HEK293 (cell line): Measurements from ENCODE around the gene TCN1.

Source experiments
- BCL6B ChIP-seq: fragments of 450-650 bp; formaldehyde crosslinking; IDR thresholded peaks from 2 replicates; pipeline ENCODE4 v1.5.1; 2017; ENCODE audit warnings: missing biosample characterization, missing genetic modification characterization
- CTCF ChIP-seq: fragments of 450-650 bp; formaldehyde crosslinking; IDR thresholded peaks from 2 replicates; pipeline ENCODE4 v1.5.1; 2016; ENCODE audit warnings: missing biosample characterization, missing genetic modification characterization
- GLIS1 ChIP-seq: fragments of 450-650 bp; formaldehyde crosslinking; IDR thresholded peaks from 2 replicates; pipeline ENCODE4 v1.5.1; 2016; ENCODE audit warnings: missing biosample characterization, missing genetic modification characterization
- HOXC10 ChIP-seq: sonication (generic); formaldehyde crosslinking; IDR thresholded peaks from 2 replicates; pipeline ENCODE4 v1.8.1; 2023; ENCODE audit warnings: mild to moderate bottlenecking, missing genetic modification reagents
- PRDM10 ChIP-seq: fragments of 450-650 bp; formaldehyde crosslinking; IDR thresholded peaks from 2 replicates; pipeline ENCODE4 v1.5.1; 2016; ENCODE audit warnings: missing biosample characterization, missing genetic modification characterization
- SP3 ChIP-seq: fragments of 450-650 bp; formaldehyde crosslinking; IDR thresholded peaks from 2 replicates; pipeline ENCODE4 v1.5.1; 2016; ENCODE audit warnings: missing biosample characterization, missing genetic modification characterization
- ZNF274 ChIP-seq, 2 experiments: fragments of 200-500 bp in 1 of 2; fragments of 450-650 bp in 1 of 2; sonication (Bioruptor generic) in 1 of 2; formaldehyde crosslinking in 1 of 2; IDR thresholded peaks; 2 replicates each; pipeline versions ENCODE4 v1.5.1 to v1.6.1; 2014 to 2016; ENCODE audit warnings: borderline replicate concordance in 1 of 2, inconsistent platforms in 1 of 2, low read length in 1 of 2, missing biosample characterization in 1 of 2, missing genetic modification characterization in 1 of 2
- ZNF350 ChIP-seq: fragments of 450-650 bp; formaldehyde crosslinking; IDR thresholded peaks from 2 replicates; pipeline ENCODE4 v1.5.0; 2017; ENCODE audit warnings: missing biosample characterization, mild to moderate bottlenecking, missing genetic modification characterization
- ZNF629 ChIP-seq: fragments of 450-650 bp; formaldehyde crosslinking; IDR thresholded peaks from 2 replicates; pipeline ENCODE4 v1.5.1; 2017; ENCODE audit warnings: missing biosample characterization, missing genetic modification characterization
- ZNF677 ChIP-seq: fragments of 450-650 bp; IDR thresholded peaks from 2 replicates; pipeline ENCODE4 v1.5.0; 2018; ENCODE audit warnings: missing biosample characterization, mild to moderate bottlenecking, missing genetic modification characterization, moderate library complexity
- ZNF76 ChIP-seq: fragments of 450-650 bp; formaldehyde crosslinking; IDR thresholded peaks from 2 replicates; pipeline ENCODE4; 2016; ENCODE audit warnings: low read depth, missing biosample characterization, missing genetic modification characterization, borderline replicate concordance
- TF ChIP-seq, protein P1 (sequence below): sonication (generic); formaldehyde crosslinking; IDR thresholded peaks from 2 replicates; pipeline ENCODE4 v1.8.1; 2022; ENCODE audit warnings: mild to moderate bottlenecking, moderate library complexity, missing genetic modification reagents
- TF ChIP-seq, protein P2 (sequence below): fragments of 450-650 bp; formaldehyde crosslinking; optimal IDR thresholded peaks from 2 replicates; pipeline ENCODE3; 2016; ENCODE audit warnings: missing biosample characterization, mild to moderate bottlenecking, missing genetic modification characterization
- TF ChIP-seq, protein P3 (sequence below): fragments of 450-650 bp; formaldehyde crosslinking; IDR thresholded peaks from 2 replicates; pipeline ENCODE4 v1.5.1; 2016; ENCODE audit warnings: missing biosample characterization, missing genetic modification characterization, borderline replicate concordance

- TF ChIP-seq, protein P1, sequence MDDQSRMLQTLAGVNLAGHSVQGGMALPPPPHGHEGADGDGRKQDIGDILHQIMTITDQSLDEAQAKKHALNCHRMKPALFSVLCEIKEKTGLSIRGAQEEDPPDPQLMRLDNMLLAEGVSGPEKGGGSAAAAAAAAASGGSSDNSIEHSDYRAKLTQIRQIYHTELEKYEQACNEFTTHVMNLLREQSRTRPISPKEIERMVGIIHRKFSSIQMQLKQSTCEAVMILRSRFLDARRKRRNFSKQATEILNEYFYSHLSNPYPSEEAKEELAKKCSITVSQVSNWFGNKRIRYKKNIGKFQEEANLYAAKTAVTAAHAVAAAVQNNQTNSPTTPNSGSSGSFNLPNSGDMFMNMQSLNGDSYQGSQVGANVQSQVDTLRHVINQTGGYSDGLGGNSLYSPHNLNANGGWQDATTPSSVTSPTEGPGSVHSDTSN (CRISPR knock-in tag): no peak
- TF ChIP-seq CTCF (tag by site-specific recombination) (no peak), BCL6B (tag by site-specific recombination) (no peak), ZNF76 (tag by site-specific recombination) (no peak), ZNF274 (IDR thresholded peaks at IDR 0.05; ENCODE audit: low read length) (no peak), ZNF274 (tag by site-specific recombination; IDR thresholded peaks at IDR 0.05; ENCODE audit: borderline replicate concordance) (no peak), PRDM10 (tag by site-specific recombination) (no peak), ZNF677 (no peak), GLIS1 (tag by site-specific recombination) (no peak), ZNF350 (tag by site-specific recombination) (no peak), SP3 (tag by site-specific recombination) (no peak), HOXC10 (CRISPR knock-in tag) (no peak), ZNF629 (no peak)
- TF ChIP-seq, protein P2, sequence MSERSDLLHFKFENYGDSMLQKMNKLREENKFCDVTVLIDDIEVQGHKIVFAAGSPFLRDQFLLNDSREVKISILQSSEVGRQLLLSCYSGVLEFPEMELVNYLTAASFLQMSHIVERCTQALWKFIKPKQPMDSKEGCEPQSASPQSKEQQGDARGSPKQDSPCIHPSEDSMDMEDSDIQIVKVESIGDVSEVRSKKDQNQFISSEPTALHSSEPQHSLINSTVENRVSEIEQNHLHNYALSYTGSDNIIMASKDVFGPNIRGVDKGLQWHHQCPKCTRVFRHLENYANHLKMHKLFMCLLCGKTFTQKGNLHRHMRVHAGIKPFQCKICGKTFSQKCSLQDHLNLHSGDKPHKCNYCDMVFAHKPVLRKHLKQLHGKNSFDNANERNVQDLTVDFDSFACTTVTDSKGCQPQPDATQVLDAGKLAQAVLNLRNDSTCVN: no peak
- TF ChIP-seq, protein P3, sequence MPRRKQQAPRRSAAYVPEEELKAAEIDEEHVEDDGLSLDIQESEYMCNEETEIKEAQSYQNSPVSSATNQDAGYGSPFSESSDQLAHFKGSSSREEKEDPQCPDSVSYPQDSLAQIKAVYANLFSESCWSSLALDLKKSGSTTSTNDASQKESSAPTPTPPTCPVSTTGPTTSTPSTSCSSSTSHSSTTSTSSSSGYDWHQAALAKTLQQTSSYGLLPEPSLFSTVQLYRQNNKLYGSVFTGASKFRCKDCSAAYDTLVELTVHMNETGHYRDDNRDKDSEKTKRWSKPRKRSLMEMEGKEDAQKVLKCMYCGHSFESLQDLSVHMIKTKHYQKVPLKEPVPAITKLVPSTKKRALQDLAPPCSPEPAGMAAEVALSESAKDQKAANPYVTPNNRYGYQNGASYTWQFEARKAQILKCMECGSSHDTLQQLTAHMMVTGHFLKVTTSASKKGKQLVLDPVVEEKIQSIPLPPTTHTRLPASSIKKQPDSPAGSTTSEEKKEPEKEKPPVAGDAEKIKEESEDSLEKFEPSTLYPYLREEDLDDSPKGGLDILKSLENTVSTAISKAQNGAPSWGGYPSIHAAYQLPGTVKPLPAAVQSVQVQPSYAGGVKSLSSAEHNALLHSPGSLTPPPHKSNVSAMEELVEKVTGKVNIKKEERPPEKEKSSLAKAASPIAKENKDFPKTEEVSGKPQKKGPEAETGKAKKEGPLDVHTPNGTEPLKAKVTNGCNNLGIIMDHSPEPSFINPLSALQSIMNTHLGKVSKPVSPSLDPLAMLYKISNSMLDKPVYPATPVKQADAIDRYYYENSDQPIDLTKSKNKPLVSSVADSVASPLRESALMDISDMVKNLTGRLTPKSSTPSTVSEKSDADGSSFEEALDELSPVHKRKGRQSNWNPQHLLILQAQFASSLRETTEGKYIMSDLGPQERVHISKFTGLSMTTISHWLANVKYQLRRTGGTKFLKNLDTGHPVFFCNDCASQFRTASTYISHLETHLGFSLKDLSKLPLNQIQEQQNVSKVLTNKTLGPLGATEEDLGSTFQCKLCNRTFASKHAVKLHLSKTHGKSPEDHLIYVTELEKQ (tag by site-specific recombination): no peak
Observed at GRCh38 chr11:59829358-59829757, 36.9 kb downstream of the TCN1 start.
